GM12864 (cell line): Measurements from ENCODE around the gene BCL2L15.

Experiments
- DNase-seq: peaks from one replicate; pipeline ENCODE4 v3.0.0-alpha.2; 2011; ENCODE audit warnings: low read depth
- H3K4me3 ChIP-seq: 2 replicates; pipeline ENCODE4 v1.5.1; 2011; ENCODE audit warnings: mild to moderate bottlenecking, low read depth, low read length, control low read depth
- CTCF ChIP-seq: IDR thresholded peaks from 2 replicates; pipeline ENCODE4 v1.5.1; 2011; ENCODE audit warnings: low read depth, mild to moderate bottlenecking, moderate library complexity, low read length, control low read depth, inconsistent platforms; ENCODE audit errors: missing control alignments

Gene BCL2L15

DNA sequence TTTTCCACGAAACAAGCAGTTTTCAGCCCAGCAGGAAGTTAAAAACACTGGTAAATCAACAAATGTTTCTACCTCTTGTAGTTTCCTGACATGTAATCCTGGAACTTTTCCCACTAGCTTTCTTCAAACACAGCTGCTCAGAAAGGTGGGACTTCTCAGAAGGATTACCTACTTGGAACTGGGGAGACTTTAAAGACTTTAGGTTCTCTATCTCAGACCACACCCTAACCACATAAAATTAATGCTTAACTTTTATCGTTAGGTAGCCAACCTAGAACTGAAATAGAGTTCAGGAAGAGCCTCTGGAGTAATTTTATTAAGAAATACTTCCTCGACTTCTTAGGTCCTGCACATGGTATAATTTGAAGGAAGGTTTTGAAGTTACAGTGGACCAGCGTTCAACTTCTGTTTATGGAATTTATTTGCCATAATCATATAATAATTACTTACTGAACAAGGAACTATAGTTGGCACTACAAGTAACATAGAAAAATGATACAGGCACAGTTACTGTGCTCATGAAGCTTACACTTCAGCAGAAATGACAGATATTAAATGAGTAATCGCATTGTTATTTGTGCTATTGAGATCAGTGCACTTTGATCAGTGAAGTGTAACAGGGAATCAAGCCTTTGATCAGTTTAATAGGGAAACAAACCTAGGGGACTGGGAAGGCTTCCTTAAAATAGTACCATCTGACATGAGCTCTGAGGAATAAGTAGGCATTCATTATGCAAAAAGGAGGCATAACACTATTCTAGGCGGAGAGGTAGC lies at the start of gene BCL2L15:
Gene BCL2L15, minus strand, starts transcription at position 180 of the 774 bp plus-strand sequence. CDS start 206 bp downstream, outside the sequence.
- no peak for DNase-seq
- TF ChIP-seq CTCF: no peak
- H3K4me3 ChIP-seq: no peak within 1 kb of the TSS

GRCh38 chr1:113937146-113937545 lies 49.8 kb upstream of the BCL2L15 start:
- TF ChIP-seq CTCF: no peak
- no peak for DNase-seq
- H3K4me3 ChIP-seq: no peak overlapping the region

DNA sequence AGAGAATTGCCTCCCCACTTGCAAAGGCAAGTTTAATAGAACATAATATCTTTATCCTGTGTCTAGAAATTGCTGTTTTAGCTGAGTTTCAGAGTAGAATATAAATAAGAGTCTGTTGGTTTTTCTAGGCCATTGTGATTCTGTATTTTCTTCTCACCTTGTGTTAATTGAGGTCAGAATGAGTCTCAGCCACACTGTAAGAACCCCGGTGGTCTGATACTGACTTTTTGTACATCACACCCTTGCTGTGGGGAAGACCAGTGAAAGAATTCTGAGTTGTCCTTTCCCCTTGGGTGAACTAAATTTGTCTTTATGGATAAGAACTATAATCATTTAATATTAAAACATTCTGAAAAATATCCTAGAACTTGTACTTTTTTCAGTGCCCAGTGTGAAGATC lies 48.6 kb upstream of the BCL2L15 start:
- no peak for TF ChIP-seq CTCF
- no peak overlapping the region for H3K4me3 ChIP-seq
- DNase-seq: no peak

- H3K4me3 ChIP-seq: no peak overlapping the region
- TF ChIP-seq CTCF: no peak
- DNase-seq: no peak
Measured at GRCh38 chr1:113935176-113935575, 47.8 kb upstream of the BCL2L15 start.

- H3K4me3 ChIP-seq: no peak overlapping the region
- no peak for TF ChIP-seq CTCF
- no peak for DNase-seq
Measured at GRCh38 chr1:113934511-113935055, 47.2 kb upstream of the BCL2L15 start.

DNA sequence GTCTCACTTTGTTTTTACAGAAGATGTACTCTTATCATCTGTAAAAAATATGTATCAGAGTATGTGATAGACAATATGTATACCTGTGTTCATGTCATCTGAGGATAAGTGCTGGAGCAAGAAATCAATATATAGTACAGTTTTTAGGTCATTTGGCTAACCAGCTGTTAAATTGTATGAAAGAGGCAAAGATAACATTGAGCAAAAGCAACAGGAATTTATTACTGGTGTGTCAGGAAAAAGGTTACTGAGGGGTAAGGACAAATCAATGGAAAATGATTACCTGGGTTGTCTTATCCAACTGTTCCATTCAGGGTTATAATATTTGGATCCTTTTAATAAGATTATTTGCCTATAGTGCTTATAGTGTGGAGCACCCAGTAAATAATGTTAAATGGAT lies 46.6 kb upstream of the BCL2L15 start:
- TF ChIP-seq CTCF: no peak
- H3K4me3 ChIP-seq: no peak overlapping the region

DNA sequence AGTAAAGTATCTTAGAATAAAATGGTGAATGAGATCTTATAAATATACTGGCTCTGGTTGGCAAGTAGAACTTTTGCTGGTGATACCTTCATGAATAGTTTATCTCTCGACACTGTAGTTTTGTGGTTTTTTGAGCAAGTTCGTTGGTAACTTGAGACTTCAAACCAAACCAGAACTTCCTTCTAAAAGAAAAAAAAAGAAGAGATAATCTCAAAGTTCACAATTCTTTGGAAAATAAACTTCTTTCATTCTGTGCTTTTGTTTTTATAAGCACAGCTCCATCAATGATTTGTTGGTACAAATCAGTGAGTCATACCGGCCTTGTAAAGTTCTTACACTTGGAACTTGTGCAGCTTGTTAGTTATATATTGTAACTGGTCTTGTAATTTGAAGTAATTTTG lies 44.1 kb upstream of the BCL2L15 start:
- TF ChIP-seq CTCF: no peak
- no peak for DNase-seq
- H3K4me3 ChIP-seq: no peak overlapping the region; the same call in 1 of the 2 replicates

More for the DNA sequence above, 46.6 kb upstream of the BCL2L15 start:
- no peak for DNase-seq
